ENCODE measurements around the gene GAB1. TPM values are rescaled to one million over a fixed set of nuclear protein-coding genes. Genes with fewer than 3 reads are reported as not detected.

Gene GAB1
- total RNA-seq, 1 experiment from 2014 or later, result 3.8 TPM

GRCh38 chr4:143345356-143345755 is 8.7 kb downstream of the GAB1 start:
- no peak overlapping the region for H3K4me3 ChIP-seq (replicated peaks in 1 of 2; ENCODE audit: low read depth in 1 of 2, low read length in 2 of 2)
- intact Hi-C loops (cut with micrococcal nuclease), result no loop called here
- H3K36me3 ChIP-seq (ENCODE audit: control insufficient read depth in 1 of 2, insufficient read depth in 2 of 2, low read length in 2 of 2), result no peaks in the 10 kb centered on the region
- ATAC-seq (no peak), DNase-seq (ENCODE audit: low read depth, low spot score) (no peak)
- H4K20me1 ChIP-seq (ENCODE audit: insufficient read depth), result no peaks in the 10 kb centered on the region
- no peaks in the 10 kb centered on the region for H3K79me2 ChIP-seq (ENCODE audit: insufficient read depth, low read length)
- no peak overlapping the region for H3K9ac ChIP-seq (ENCODE audit: low read length)
- no peak for TF ChIP-seq CEBPB (IDR thresholded peaks at IDR 0.05; ENCODE audit: low read depth)
- no peak for TF ChIP-seq ZFX (IDR thresholded peaks at IDR 0.05)
- no peak for TF ChIP-seq YY1 (IDR thresholded peaks at IDR 0.05; ENCODE audit: extremely low read depth, insufficient replicate concordance, low read depth, low read length)
- no peak for TF ChIP-seq POLR2A (IDR thresholded peaks at IDR 0.05; ENCODE audit: borderline replicate concordance, extremely low read depth, insufficient read depth, insufficient read length)
- TF ChIP-seq CBX3 (IDR thresholded peaks at IDR 0.05; ENCODE audit: low read depth), result no peak
- TF ChIP-seq EZH2 (IDR thresholded peaks at IDR 0.05), result no peak
- TF ChIP-seq REST (IDR thresholded peaks at IDR 0.05; ENCODE audit: low read depth), result no peak
- no peak for TF ChIP-seq JUND (IDR thresholded peaks at IDR 0.05)
- TF ChIP-seq EZH2phosphoT487 (IDR thresholded peaks at IDR 0.05; ENCODE audit: borderline replicate concordance), result no peak
- H3K9me3 ChIP-seq (ENCODE audit: control insufficient read depth in 1 of 2, insufficient read depth in 1 of 2, low read depth in 1 of 2, low read length in 2 of 2), result no peaks in the 10 kb centered on the region
- H3K4me1 ChIP-seq (ENCODE audit: control insufficient read depth in 1 of 2, insufficient read depth in 2 of 2, low read length in 2 of 2), result peaks cover 2 to 18% of the 10 kb centered on the region in 2 experiments; a peak in 3 of 4 replicates
- ChIA-PET CTCF (no interaction called here), RAD21 (ENCODE audit: low non-redundant PET in 1 of 2, low total read pairs in 2 of 2, uncharacterized antibody in 2 of 2, unreplicated experiment in 2 of 2) (no interaction called here), POLR2A (interaction anchor here (1.2 kb wide), 1 partner anchor 9 kb away, joined by 7 read pairs; the partner anchor contains the start of gene GAB1)
- no peak overlapping the region for H3K27ac ChIP-seq (ENCODE audit: low read depth, low read length)
- BruUV-seq (replicated peaks), result no TSS peak
- H3K9me2 ChIP-seq (ENCODE audit: insufficient read depth), result no peaks in the 10 kb centered on the region
- no peaks in the 10 kb centered on the region for H3K27me3 ChIP-seq (ENCODE audit: insufficient read depth, low read length)
- no peak overlapping the region for H3K4me2 ChIP-seq (ENCODE audit: low read length)
- no peak overlapping the region for H2AFZ ChIP-seq (ENCODE audit: low read depth, low read length, poor library complexity, severe bottlenecking)

Data from HCT116 (cell line).